Keratinocyte (primary cell): ENCODE data around the gene AGPAT2. TPM values are rescaled to one million over a fixed set of nuclear protein-coding genes. Genes with fewer than 3 reads are reported as not detected.

ENCODE experiments used
- DNase-seq: peaks from one replicate; pipeline ENCODE4 v3.0.0-alpha.2; 2011; ENCODE audit warnings: low read depth, missing footprints, low spot score
- FAIRE-seq: peaks from 2 replicates; lab custom pipeline; 2011; peaks lifted over from hg19 to GRCh38; lab: Jason Lieb, UNC
- H2AFZ ChIP-seq: 2 replicates; pipeline ENCODE4 v1.6.0; 2012; ENCODE audit warnings: low read length, control low read depth, inconsistent platforms; ENCODE audit not compliant: control insufficient read depth
- H3K27ac ChIP-seq: 2 replicates; pipeline ENCODE4 v1.5.1; 2011; ENCODE audit warnings: low read length; ENCODE audit not compliant: control insufficient read depth, insufficient read depth
- H3K27me3 ChIP-seq: 3 replicates; pipeline ENCODE4 v1.6.0; 2011; ENCODE audit warnings: low read length; ENCODE audit not compliant: control insufficient read depth, insufficient read depth; ENCODE audit errors: extremely low read depth
- H3K36me3 ChIP-seq, 2 experiments: 2 replicates in 1 of 2; 3 replicates in 1 of 2; pipeline ENCODE4 v1.5.1; 2011; ENCODE audit warnings: low read length in 2 of 2, mild to moderate bottlenecking in 1 of 2; ENCODE audit not compliant: control insufficient read depth in 2 of 2, insufficient read depth in 2 of 2; ENCODE audit errors: extremely low read depth in 1 of 2
- H3K4me1 ChIP-seq: 3 replicates; pipeline ENCODE4 v1.5.1; 2011; ENCODE audit warnings: low read length; ENCODE audit not compliant: control insufficient read depth, insufficient read depth; ENCODE audit errors: extremely low read depth
- H3K4me2 ChIP-seq: 3 replicates; pipeline ENCODE4 v1.6.0; 2011; ENCODE audit warnings: low read depth, low read length; ENCODE audit not compliant: control insufficient read depth, insufficient read depth; ENCODE audit errors: extremely low read depth
- H3K4me3 ChIP-seq, 3 experiments: fragments of 200-600 bp in 1 of 3; sonication (generic) in 1 of 3; 2 replicates in 2 of 3; 3 replicates in 1 of 3; pipeline ENCODE4 v1.5.1; 2011 to 2016; ENCODE audit warnings: low read length in 3 of 3, mild to moderate bottlenecking in 3 of 3, control low read depth in 2 of 3, inconsistent platforms in 1 of 3, low read depth in 1 of 3, mixed read lengths in 1 of 3, mixed run types in 1 of 3, moderate library complexity in 1 of 3; ENCODE audit not compliant: control insufficient read depth in 2 of 3, insufficient read depth in 2 of 3; ENCODE audit errors: extremely low read depth in 1 of 3
- H3K79me2 ChIP-seq: 2 replicates; pipeline ENCODE4 v1.6.0; 2012; ENCODE audit warnings: low read length; ENCODE audit not compliant: control insufficient read depth, insufficient read depth
- H3K9ac ChIP-seq: 3 replicates; pipeline ENCODE4 v1.6.0; 2011; ENCODE audit warnings: low read length; ENCODE audit not compliant: control insufficient read depth, insufficient read depth; ENCODE audit errors: extremely low read depth
- H3K9me1 ChIP-seq: 3 replicates; pipeline ENCODE4 v1.6.0; 2011; ENCODE audit warnings: low read length; ENCODE audit not compliant: control insufficient read depth, insufficient read depth; ENCODE audit errors: extremely low read depth
- H3K9me3 ChIP-seq: 2 replicates; pipeline ENCODE4 v1.5.1; 2012; ENCODE audit warnings: low read depth, low read length; ENCODE audit not compliant: control insufficient read depth
- H4K20me1 ChIP-seq: 3 replicates; pipeline ENCODE4 v1.6.0; 2011; ENCODE audit warnings: low read length; ENCODE audit not compliant: control insufficient read depth, insufficient read depth; ENCODE audit errors: extremely low read depth
- CTCF ChIP-seq, 3 experiments: IDR thresholded peaks in 1 of 3; conservative IDR thresholded peaks in 1 of 3; optimal IDR thresholded peaks in 1 of 3; 2 replicates in 2 of 3; 3 replicates in 1 of 3; pipeline versions ENCODE3 to v1.5.1; 2011; ENCODE audit warnings: low read length in 3 of 3, mild to moderate bottlenecking in 3 of 3, moderate library complexity in 2 of 3, control low read depth in 1 of 3, inconsistent platforms in 1 of 3; ENCODE audit not compliant: insufficient read depth in 2 of 3; ENCODE audit errors: extremely low read depth in 1 of 3
- EZH2 ChIP-seq: IDR thresholded peaks from one replicate; pipeline ENCODE4 v1.6.1; 2012; ENCODE audit warnings: inconsistent platforms, mild to moderate bottlenecking, low read length, moderate library complexity
- dilution Hi-C: fragments of 300-500 bp; cut with MboI; formaldehyde crosslinking; loops from one replicate; pipeline ENCODE4 v1.7.0; 2020; ENCODE audit warnings: low sequenced_read_pairs; ENCODE audit not compliant: extremely low pct_ligation_motif_present
- polyA plus RNA-seq, 5 experiments: library from polyadenylated mRNA; depleted of rRNA in 3 of 5; stranded (reverse) in 3 of 5; stranded (forward) in 1 of 5; unstranded in 1 of 5; fragments of >200 nt; gene quantifications; 1 replicate in 1 of 5; 2 replicates in 3 of 5; 3 replicates in 1 of 5; pipeline versions ENCODE4 v1.2.1 to v1.2.3, GENCODE V29; 2011 to 2012; ENCODE audit warnings: missing spikeins in 2 of 5, low read depth in 1 of 5, low replicate concordance in 1 of 5

Gene AGPAT2
- polyA plus RNA-seq, 1 donor (not counting 4 experiments of a cell fraction or from before 2014, with no cell fraction given): 26.5 TPM

DNA sequence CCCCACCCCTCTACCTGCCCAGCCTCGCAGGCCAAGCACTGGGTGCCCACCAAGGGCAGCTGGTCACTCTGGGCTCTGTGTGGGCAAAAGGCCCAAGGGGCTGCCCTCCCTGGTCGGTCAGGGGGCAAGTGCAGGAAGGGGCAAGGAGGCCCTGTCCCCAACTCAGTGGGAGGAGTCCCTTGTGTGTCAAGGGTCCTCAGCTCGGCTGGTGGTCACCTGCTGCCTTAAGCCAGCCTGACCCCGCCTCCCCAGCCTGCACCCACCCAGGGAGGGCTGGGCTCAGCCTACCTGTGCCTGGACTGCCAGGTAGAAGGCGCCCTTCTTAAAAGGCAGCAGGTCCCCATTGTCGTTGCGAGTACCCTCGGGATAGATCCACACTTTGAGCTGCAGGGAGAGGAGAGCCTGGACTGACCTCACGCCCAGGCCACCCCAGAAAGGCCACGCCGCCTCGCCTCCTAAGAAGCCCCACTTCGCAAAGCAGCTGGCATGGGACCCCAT is 10.9 kb downstream of the AGPAT2 start:
- H3K79me2 ChIP-seq: no peaks in the 10 kb centered on the region
- TF ChIP-seq EZH2: no peak
- no peak for TF ChIP-seq CTCF (optimal IDR thresholded peaks at IDR 0.05 in 1 of 3, IDR thresholded peaks at IDR 0.05 in 1 of 3, conservative IDR thresholded peaks at IDR 0.05 in 1 of 3; ENCODE audit: extremely low read depth in 1 of 3, insufficient read depth in 2 of 3, low read length in 3 of 3)
- no peaks in the 10 kb centered on the region for H3K9me1 ChIP-seq
- H3K27ac ChIP-seq: no peak overlapping the region
- H3K9ac ChIP-seq: no peak overlapping the region
- no peak overlapping the region for H2AFZ ChIP-seq
- no peak overlapping the region for H3K4me3 ChIP-seq
- FAIRE-seq: no peak
- H4K20me1 ChIP-seq: peaks cover 5% of the 10 kb centered on the region
- dilution Hi-C loops: no loop called here
- H3K36me3 ChIP-seq: peaks cover 6 to 15% of the 10 kb centered on the region in 2 experiments
- H3K4me1 ChIP-seq: peaks cover 9% of the 10 kb centered on the region
- no peak for DNase-seq
- H3K4me2 ChIP-seq: no peak overlapping the region
- no peaks in the 10 kb centered on the region for H3K9me3 ChIP-seq
- no peaks in the 10 kb centered on the region for H3K27me3 ChIP-seq

- no peak overlapping the region for H3K9ac ChIP-seq
Observed at GRCh38 chr9:136675477-136676296, 11.6 kb downstream of the AGPAT2 start.

More at GRCh38 chr9:136675477-136676296, 11.6 kb downstream of the AGPAT2 start:
- H3K9me3 ChIP-seq: no peaks in the 10 kb centered on the region
- dilution Hi-C loops: no loop called here
- H3K79me2 ChIP-seq: no peaks in the 10 kb centered on the region
- peaks cover 5% of the 10 kb centered on the region for H4K20me1 ChIP-seq
- H3K27me3 ChIP-seq: no peaks in the 10 kb centered on the region
- no peak overlapping the region for H2AFZ ChIP-seq
- H3K4me3 ChIP-seq: no peak overlapping the region
- H3K4me1 ChIP-seq: peaks cover 9% of the 10 kb centered on the region
- FAIRE-seq (no peak), DNase-seq (no peak)
- H3K27ac ChIP-seq: no peak overlapping the region
- peaks cover 6 to 15% of the 10 kb centered on the region in 2 experiments for H3K36me3 ChIP-seq
- TF ChIP-seq EZH2 (no peak), CTCF (optimal IDR thresholded peaks at IDR 0.05 in 1 of 3, IDR thresholded peaks at IDR 0.05 in 1 of 3, conservative IDR thresholded peaks at IDR 0.05 in 1 of 3; ENCODE audit: extremely low read depth in 1 of 3, insufficient read depth in 2 of 3, low read length in 3 of 3) (no peak)
- no peaks in the 10 kb centered on the region for H3K9me1 ChIP-seq
- no peak overlapping the region for H3K4me2 ChIP-seq
